Astrocyte of the spinal cord (primary cell): ENCODE results near the gene TRERF1.
"Not testable (repeated sequence)": the region's sequence is repeated elsewhere in the genome, so short reads cannot be mapped to it uniquely, and the experiment has no call there.

ENCODE experiments used
- DNase-seq: peaks from one replicate; pipeline ENCODE4 v3.0.0; 2011; ENCODE audit warnings: low read depth, low spot score
- H3K4me3 ChIP-seq: 2 replicates; pipeline ENCODE4 v1.5.1; 2011; ENCODE audit warnings: low read depth, mild to moderate bottlenecking, low read length, moderate library complexity
- in situ Hi-C: cut with HindIII; loops from 2 replicates; pipeline ENCODE4 v1.10.0; 2017; ENCODE audit warnings: low sequenced_read_pairs
- TF ChIP-seq, protein P1 (sequence below): IDR thresholded peaks from 2 replicates; pipeline ENCODE4 v1.5.1; 2012; ENCODE audit warnings: low read depth, mild to moderate bottlenecking, low read length, inconsistent platforms

Gene TRERF1

DNA sequence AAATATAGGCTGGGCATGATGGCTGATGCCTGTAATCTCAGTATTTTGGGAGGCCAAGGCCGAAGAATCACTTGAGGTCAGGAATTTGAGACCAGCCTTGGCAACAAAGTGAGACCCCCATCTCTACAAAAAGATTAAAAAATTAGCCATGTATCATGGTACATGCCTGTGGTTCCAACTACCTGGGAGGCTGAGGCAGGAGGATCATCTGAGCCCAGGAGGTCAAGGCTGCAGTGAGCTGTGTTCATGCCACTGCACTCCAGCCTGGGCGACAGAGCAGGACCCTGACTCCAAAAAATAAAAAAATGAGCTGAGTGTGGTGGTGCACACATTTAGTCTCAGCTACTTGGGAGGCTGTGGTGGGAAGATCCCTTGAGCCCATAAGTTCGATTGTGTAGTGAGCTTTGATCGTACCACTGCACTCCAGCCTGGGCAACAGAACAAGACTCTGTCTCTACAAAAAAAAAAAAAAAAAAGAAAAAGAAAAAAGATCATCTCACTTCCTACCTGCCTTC is 246.9 kb downstream of the TRERF1 start:
- DNase-seq, result no peak
- TF ChIP-seq, protein P1, sequence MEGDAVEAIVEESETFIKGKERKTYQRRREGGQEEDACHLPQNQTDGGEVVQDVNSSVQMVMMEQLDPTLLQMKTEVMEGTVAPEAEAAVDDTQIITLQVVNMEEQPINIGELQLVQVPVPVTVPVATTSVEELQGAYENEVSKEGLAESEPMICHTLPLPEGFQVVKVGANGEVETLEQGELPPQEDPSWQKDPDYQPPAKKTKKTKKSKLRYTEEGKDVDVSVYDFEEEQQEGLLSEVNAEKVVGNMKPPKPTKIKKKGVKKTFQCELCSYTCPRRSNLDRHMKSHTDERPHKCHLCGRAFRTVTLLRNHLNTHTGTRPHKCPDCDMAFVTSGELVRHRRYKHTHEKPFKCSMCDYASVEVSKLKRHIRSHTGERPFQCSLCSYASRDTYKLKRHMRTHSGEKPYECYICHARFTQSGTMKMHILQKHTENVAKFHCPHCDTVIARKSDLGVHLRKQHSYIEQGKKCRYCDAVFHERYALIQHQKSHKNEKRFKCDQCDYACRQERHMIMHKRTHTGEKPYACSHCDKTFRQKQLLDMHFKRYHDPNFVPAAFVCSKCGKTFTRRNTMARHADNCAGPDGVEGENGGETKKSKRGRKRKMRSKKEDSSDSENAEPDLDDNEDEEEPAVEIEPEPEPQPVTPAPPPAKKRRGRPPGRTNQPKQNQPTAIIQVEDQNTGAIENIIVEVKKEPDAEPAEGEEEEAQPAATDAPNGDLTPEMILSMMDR, result no peak
- in situ Hi-C loops, result no loop called here
- H3K4me3 ChIP-seq, result no peak overlapping the region

DNA sequence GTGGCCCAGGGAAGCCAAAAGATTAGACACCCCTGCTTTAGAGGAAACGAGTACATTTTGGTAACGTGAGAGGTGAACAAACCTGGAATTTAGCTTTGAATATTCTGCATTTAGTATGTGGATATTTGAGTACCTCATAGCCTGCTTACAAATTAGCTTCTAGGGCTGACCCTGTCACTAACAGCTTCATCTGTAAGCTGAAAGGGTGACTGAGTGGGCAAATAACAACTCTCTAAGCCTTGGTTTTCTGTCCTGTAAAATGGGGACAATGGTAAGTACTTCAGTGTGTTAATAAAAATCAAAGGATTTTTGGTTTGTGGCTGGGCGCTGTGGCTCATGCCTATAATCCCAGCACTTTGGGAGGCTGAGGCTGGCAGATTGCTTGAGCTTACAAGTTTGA is 248.5 kb downstream of the TRERF1 start:
- no peak for DNase-seq
- no peak overlapping the region for H3K4me3 ChIP-seq
- in situ Hi-C loops, result no loop called here
- TF ChIP-seq, protein P1, result no peak

DNA sequence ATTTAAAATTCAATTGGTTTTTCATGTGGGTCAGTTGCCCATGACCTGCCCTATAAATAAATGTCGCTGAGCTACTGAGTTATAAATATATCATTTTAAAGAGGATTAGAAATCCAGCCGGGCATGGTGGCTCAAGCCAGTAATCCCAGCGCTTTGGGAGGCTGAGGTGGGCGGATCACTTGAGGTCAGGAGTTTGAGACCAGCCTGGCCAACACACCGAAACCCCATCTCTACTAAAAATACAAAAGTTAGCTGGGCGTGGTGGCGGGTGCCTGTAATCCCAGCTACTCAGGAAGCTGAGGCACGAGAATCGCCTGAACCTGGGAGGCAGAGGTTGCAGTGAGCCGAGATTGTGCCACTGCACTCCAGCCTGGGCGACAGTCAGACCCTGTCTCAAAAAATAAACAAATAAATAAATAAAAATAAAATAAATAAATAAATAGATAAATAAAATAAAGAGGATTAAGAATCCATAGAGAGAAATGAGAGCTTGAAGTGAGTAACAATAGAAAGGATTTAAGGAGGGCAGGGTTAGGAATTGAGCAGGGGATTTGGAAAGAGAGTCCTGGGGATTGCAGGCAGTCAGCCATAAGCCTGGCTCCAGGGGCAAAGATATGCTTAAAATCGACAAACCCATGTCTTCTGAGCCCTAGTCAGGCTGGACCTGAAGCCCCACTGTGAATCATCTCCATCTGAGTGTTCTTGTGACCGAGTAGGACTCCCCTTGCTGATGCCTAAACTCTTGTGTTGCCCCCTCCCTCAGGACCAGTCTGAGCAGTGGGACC is 249.4 kb downstream of the TRERF1 start:
- in situ Hi-C loops, H3K4me3 ChIP-seq, DNase-seq: not testable (repeated sequence)

DNA sequence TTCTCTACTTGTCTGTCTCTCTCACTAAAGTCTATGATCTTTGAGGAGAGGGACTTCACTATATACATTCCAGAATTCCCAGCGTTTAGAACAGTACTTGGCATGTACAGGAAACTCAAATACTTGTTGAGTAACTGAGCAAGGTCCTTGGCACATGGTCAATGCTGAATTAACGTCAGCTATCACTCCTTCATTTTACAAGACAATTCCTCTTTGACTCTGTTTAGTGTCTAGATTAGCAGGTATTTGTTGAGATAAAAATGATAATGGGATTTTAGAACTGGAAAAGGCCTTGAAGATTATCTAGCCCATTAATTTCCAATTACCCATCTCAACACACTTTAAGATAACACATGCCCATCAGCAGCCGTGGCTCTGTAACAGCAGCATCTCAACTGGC is 250.3 kb downstream of the TRERF1 start:
- H3K4me3 ChIP-seq, result no peak overlapping the region
- in situ Hi-C loops, result no loop called here
- no peak for DNase-seq
- TF ChIP-seq, protein P1, result no peak

DNA sequence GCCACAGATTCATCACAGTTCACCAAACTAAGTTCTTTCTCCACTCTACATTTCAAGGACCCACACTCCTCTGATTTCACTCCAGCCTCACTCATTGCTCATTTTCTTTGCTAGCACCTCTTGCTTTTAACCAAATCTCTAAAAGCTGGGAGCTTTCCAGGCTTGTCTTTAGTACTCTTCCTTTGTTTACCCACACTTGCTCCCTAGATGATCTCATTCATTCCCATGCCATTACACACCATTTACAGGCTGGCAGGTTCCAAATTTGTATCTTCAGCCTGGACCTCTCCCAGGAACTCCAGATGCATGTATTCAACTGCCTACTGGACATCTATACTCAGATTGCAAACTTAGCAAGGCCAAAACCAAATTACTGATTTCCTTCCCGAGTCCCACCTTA is 251.7 kb downstream of the TRERF1 start:
- TF ChIP-seq, protein P1, result no peak
- in situ Hi-C loops, result no loop called here
- peak; percentile 85 for DNase-seq
- H3K4me3 ChIP-seq, result no peak overlapping the region

DNA sequence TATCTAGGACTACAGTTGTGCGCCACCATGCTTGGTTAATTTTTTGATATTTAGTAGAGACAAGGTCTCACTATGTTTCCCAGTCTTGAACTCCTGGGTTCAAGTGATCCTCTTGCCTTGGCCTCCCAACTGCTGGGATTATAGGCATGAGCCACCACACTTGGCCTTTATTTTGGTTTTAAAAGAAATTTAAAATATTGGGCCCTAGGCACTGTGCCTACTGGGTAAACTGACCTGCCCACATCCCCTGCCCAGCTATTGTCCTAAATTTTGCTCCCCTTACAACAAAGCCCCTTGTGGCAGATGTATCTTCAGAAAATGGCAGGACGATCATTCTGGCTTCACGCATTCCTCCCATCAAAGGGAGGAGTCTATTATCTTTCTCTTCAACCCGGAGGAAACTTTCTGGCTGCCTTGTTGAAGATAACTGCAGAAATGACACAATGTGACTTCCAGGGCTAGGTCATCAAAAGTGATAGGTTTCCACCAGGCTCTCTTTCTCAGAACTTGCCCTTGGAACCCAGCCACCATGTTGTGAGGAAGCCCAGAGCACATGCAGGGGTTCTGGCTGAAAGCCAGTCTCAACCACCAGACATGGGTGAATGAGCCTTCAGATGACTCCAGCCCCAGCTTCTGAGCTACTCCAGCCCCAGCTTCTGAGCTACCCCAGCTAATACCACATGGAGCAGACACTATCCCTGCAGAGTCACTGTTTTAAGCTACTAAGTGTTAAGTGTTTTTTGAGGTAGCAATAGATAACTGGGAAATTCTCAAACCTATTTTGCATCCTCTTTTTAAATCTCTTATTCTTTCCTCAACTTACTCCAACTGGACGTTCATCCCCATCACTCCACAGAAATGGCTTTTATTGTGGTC is 252.4 kb downstream of the TRERF1 start:
- peak; percentile 58 for DNase-seq
- TF ChIP-seq, protein P1, result no peak
- in situ Hi-C loops, result no loop called here
- no peak overlapping the region for H3K4me3 ChIP-seq
